Aorta (tissue), 5 donors: Measurements from ENCODE around the gene NMU. TPM values are rescaled to one million over a fixed set of nuclear protein-coding genes. Genes with fewer than 3 reads are reported as not detected.
A peak's percentile ranks its signal among the peaks of the same experiment; 100 is the strongest.
"Not testable (repeated sequence)": the region's sequence is repeated elsewhere in the genome, so short reads cannot be mapped to it uniquely, and the experiment has no call there.

Experiments used
- ATAC-seq: fragments of 200-7000 bp; cut with Tn5 transposase; one replicate; pipeline ENCODE4 v1.9.1; 2022; ENCODE audit warnings: moderate library complexity; ENCODE audit not compliant: low FRiP score
- DNase-seq, 2 donors: peaks; one replicate each; pipeline ENCODE4 v3.0.0-alpha.2; 2020
- H3K27ac ChIP-seq, 2 donors: one replicate each; pipeline ENCODE4 v1.5.1; 2013; ENCODE audit warnings: low read length in 2 of 2, mild to moderate bottlenecking in 2 of 2, moderate library complexity in 2 of 2, control low read depth in 1 of 2, inconsistent platforms in 1 of 2, low read depth in 1 of 2
- H3K27me3 ChIP-seq, 2 donors: one replicate each; pipeline ENCODE4 v1.6.1; 2013; ENCODE audit warnings: control low read depth in 1 of 2, low read length in 1 of 2, mild to moderate bottlenecking in 1 of 2, moderate library complexity in 1 of 2; ENCODE audit not compliant: insufficient read depth in 2 of 2, control insufficient read depth in 1 of 2
- H3K36me3 ChIP-seq, 2 donors: one replicate each; pipeline ENCODE4 v1.6.1; 2013; ENCODE audit warnings: control low read depth in 1 of 2, low read length in 1 of 2, mild to moderate bottlenecking in 1 of 2; ENCODE audit not compliant: insufficient read depth in 2 of 2, control insufficient read depth in 1 of 2
- H3K4me1 ChIP-seq, 2 donors: one replicate each; pipeline ENCODE4 v1.6.1; 2013; ENCODE audit warnings: low read length in 2 of 2, control low read depth in 1 of 2, mild to moderate bottlenecking in 1 of 2, moderate library complexity in 1 of 2; ENCODE audit not compliant: insufficient read depth in 2 of 2, control insufficient read depth in 1 of 2
- H3K4me3 ChIP-seq, 2 donors: one replicate each; pipeline ENCODE4 v1.5.1; 2013; ENCODE audit warnings: low read length in 2 of 2, control low read depth in 1 of 2, mild to moderate bottlenecking in 1 of 2
- H3K9me3 ChIP-seq: one replicate; pipeline ENCODE4 v1.6.1; 2013; ENCODE audit warnings: mild to moderate bottlenecking, low read length; ENCODE audit not compliant: control insufficient read depth
- WGBS, 2 donors: extraction: QIAGEN DNeasy Blood & Tissue Kit; methylation state at CpG; one replicate each; pipeline ENCODE4 v1.1.7; 2013; 5-methylcytosine and 5-hydroxymethylcytosine counted together
- intact Hi-C, 2 donors: fragments of 100-400 bp; cut with DNase I; formaldehyde crosslinking; loops; one replicate each; pipeline versions ENCODE4 v1.14.2 to v1.15.0; 2022
- long read RNA-seq, 2 donors: library from polyadenylated mRNA; unstranded; transcript quantifications; one replicate each; pipeline ENCODE4 v2.0.0, GENCODE V29; 2020 to 2021
- polyA plus RNA-seq, 2 donors: library from polyadenylated mRNA; stranded (reverse); fragments of 200-250 nt; gene quantifications; one replicate each; pipeline ENCODE4 v1.2.3, GENCODE V29; 2013
- total RNA-seq, 2 donors: library from RNA; stranded (reverse); fragmentation: NEBNext Ultra II Directional; extraction: Animal tissue kit (Norgen Biotek cat#: 25700); gene quantifications; one replicate each; pipeline ENCODE4 v1.2.1, GENCODE V29; 2021
- donor health status: healthy with polysubstance abuse.
- donor health status: Bipolar disorder and iron deficiency.
- donor health status: DM: no; HTN: no; CAD: no.
- donor health status: DM: no; HTN: no; CAD: no.
- donor health status: DM: yes; HTN: yes; CAD: no.

The NMU gene, protein sequence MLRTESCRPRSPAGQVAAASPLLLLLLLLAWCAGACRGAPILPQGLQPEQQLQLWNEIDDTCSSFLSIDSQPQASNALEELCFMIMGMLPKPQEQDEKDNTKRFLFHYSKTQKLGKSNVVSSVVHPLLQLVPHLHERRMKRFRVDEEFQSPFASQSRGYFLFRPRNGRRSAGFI
- total RNA-seq (not detected), polyA plus RNA-seq (not detected)
- long read RNA-seq, donor 1, result 0 reads
- long read RNA-seq, donor 2, partial matches to known transcripts, result 0 of 1 reads
- long read RNA-seq, donor 2, other reads (novel, unspliced or antisense), result 1 of 1 reads

DNA sequence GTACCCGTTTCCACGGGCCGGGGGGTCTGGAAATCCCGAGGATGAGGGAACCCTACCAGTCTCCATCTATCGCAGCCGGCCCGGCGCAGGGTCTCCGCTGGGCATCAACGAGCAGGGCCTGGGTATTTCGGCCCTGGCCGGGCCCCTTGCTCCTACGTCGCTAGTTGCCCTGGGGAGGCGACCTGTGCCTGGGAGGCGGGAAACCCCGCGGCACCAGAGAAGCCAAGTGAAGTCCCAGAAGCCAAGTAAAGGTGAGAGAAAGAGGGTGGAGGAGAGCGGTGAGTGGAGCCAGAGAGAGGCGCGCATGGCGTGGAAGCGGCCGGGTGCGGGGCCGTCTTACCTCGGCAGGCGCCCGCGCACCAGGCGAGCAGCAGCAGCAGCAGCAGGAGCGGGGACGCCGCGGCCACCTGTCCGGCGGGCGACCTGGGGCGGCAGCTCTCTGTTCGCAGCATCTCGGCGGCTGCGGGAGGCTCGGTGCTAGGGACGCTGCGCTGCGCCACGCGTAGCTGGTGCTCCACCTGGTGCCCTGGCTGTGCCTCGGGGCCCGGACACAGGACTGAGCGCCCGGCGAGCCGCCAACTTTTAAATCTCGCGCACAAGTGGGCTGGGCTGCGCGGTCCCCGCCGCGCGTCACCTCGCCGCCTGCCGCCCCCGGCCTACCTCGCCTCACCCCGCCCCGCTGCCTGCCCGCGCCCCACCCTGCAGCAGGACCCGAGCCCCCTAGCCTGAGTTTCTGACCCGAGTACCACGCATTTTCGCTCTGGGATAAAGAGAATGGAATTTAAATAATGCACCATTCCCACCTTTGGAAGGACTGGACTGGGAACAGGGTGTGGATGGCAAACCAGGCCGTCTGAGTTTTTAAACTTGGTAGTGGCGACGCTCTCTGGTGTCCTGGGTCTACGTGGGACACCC, at the start of gene NMU:
NMU (minus strand) TSS at position 558 of the 915 bp plus-strand sequence; CDS start at position 452, 106 bp downstream.
- H3K27me3 ChIP-seq, result peaks cover 0 to 4% of the 10 kb centered on the region in 2 donors
- DNase-seq (peak; percentile 50 to 77), ATAC-seq (peak; percentile 65)
- 1 to 2% methylated on average over 58 to 80 of the region's 80 CpGs for WGBS, 2 donors
- H3K4me3 ChIP-seq, result peak within 1 kb of the TSS in 1 of 2 donors; percentile 44
- H3K27ac ChIP-seq, result no peak within 1 kb of the TSS
- intact Hi-C loops, result no loop called here
- no peaks in the 10 kb centered on the region for H3K9me3 ChIP-seq
- H3K4me1 ChIP-seq, result no peaks in the 10 kb centered on the region
- H3K36me3 ChIP-seq, result no peaks in the 10 kb centered on the region

DNA sequence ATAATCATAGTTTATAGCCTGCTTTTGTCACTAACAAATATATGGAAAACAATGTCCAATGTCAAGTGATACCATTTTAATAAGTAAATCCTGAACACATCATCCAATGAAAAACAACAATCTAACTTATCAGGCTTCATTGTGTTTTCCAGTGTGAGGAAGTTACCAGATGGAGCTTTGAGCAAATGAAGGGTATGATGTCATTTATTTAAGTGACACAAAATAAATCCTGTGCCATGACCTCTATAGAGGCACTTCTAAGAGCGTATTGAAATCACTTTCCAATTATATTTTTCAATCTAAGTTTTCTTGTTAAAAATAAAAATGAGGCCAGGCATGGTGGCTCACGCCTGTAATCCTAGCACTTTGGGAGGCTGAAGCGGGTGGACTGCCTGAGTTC, 48.2 kb upstream of the NMU start:
- Histone ChIP-seq H3K4me1 (no peaks in the 10 kb centered on the region), H3K27me3 (no peaks in the 10 kb centered on the region), H3K9me3 (no peaks in the 10 kb centered on the region), H3K4me3 (no peak overlapping the region), H3K27ac (no peak overlapping the region), H3K36me3 (no peaks in the 10 kb centered on the region)
- no peak for ATAC-seq
- intact Hi-C loops, result no loop called here
- DNase-seq, result no peak
- 92 to 93% methylated on average over 3 of the region's 3 CpGs for WGBS, 2 donors

DNA sequence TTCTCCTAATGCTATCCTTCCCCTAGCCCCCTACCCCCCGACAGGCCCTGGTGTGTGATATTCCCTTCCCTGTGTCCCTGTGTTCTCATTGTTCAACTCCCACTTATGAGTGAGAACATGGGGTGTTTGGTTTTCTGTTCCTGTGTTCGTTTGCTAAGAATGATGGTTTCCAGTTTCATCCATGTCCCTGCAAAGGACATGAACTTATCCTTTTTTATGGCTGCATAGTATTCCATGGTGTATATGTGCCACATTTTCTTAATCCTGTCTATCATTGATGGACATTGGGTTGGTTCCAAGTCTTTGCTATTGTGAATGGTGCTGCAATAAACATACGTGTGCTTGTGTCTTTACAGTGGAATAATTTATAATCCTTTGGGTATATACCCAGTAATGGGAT, 46.7 kb upstream of the NMU start:
- WGBS, 2 donors, result 85% methylated on average over 3 of the region's 3 CpGs
- H3K4me1 ChIP-seq, H3K27ac ChIP-seq, H3K9me3 ChIP-seq, intact Hi-C loops, H3K4me3 ChIP-seq, H3K36me3 ChIP-seq, H3K27me3 ChIP-seq, ATAC-seq, DNase-seq: not testable (repeated sequence)

DNA sequence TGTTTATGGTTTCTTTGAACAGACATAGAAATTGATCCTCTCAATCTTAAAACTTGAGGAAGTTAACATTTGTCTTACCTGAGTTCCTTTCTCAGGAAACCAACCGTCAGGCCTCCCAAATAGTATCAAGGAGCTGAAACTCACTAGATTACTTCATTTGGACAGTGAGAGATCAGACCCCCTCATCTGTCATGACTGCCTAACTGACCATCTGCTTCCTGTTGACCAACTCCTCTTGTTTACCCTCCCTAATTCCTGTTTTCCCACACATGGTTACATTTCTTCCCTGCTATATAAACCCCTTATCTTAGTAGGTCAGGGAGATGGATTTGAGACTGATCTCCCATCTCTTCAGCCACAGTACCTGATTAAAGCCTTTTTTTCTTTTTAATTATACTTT, 46.2 kb upstream of the NMU start:
- Histone ChIP-seq H3K9me3 (no peaks in the 10 kb centered on the region), H3K4me3 (no peak overlapping the region), H3K36me3 (no peaks in the 10 kb centered on the region), H3K27me3 (no peaks in the 10 kb centered on the region), H3K27ac (no peak overlapping the region), H3K4me1 (no peaks in the 10 kb centered on the region)
- ATAC-seq, result no peak
- DNase-seq, result no peak
- intact Hi-C loops, result no loop called here
- 59 to 67% methylated on average over 1 of the region's 1 CpG for WGBS, 2 donors

DNA sequence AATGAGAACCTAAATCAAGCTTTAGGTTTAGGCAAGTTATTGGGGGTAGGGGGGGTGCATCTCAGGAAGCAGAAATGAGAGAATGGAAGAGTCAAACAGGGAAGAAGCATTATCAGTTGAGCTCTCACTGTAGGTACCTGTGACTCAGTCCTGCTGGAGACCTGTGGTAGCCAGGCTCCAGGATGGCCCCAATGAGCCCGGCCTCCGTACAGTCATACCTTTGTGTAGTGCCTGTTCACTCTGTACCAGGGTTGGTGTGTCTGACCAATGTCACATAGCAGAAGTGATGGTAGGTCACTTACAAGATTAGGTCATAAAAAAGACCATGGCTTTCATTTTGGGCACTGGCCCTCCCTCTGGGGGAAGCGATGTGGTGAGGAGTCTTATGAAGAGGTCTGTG, 45.3 kb upstream of the NMU start:
- Histone ChIP-seq H3K36me3 (no peaks in the 10 kb centered on the region), H3K9me3 (no peaks in the 10 kb centered on the region), H3K4me3 (no peak overlapping the region), H3K27ac (no peak overlapping the region), H3K4me1 (no peaks in the 10 kb centered on the region), H3K27me3 (no peaks in the 10 kb centered on the region)
- intact Hi-C loops, result no loop called here
- 95 to 98% methylated on average over 3 of the region's 3 CpGs for WGBS, 2 donors
- DNase-seq, result no peak
- ATAC-seq, result no peak

DNA sequence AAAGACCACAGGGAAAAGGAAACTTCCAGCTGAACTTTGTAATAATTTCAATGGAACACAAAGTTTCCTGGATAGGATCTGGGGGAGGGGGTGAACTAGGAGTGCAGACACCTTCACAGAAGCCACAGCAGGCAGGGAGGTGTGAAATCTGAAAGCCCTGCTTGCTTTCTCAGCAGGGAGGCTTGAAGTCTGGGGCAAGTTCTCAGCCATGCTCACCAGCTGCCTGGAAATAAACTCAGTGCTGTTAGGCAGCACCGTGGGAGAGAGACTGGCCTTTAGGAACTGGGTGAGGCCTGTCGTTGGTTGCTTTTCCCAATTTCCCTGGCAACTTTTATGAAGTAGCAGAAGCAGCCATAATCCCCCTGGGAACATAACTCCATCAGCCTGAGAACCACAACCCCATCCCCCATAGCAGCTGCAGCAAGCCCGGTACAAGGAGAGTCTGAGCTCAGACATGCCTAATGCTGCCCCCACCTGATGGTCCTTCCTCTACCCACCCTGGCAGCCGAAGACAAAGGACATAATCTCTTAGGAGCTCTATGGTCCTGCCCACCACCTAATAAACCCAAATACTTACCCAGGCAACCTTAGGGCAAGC, 39.2 kb upstream of the NMU start:
- Histone ChIP-seq H3K36me3 (no peaks in the 10 kb centered on the region), H3K4me3 (no peak overlapping the region), H3K9me3 (peaks cover 2% of the 10 kb centered on the region), H3K4me1 (no peaks in the 10 kb centered on the region), H3K27me3 (no peaks in the 10 kb centered on the region), H3K27ac (no peak overlapping the region)
- WGBS, 2 donors, result 19 to 24% methylated on average over 4 of the region's 4 CpGs
- intact Hi-C loops, result no loop called here
- DNase-seq (no peak), ATAC-seq (no peak)

DNA sequence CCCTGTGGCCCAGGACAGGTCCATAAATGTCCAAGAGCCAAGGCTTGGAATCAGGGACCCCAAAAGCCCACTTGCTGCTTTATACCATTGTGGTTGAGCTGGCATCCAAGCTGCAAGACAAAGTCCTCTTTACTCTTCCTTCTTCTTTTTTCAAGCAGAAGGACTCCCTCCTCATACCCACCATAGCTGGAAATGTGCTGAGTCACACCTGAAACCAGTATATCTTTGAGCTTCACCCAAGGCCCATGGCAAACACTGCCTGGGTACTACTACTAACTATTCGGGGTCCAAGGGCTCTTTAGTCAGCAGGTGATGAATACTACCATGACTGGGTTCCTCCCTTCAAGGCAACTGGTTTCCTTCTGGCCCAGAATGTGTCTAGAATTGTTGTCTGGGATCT, 37.3 kb upstream of the NMU start:
- H3K36me3 ChIP-seq, result no peaks in the 10 kb centered on the region
- ATAC-seq (no peak), DNase-seq (no peak)
- no peak overlapping the region for H3K4me3 ChIP-seq
- no peak overlapping the region for H3K27ac ChIP-seq
- no peaks in the 10 kb centered on the region for H3K27me3 ChIP-seq
- intact Hi-C loops, result no loop called here
- H3K9me3 ChIP-seq, result peaks cover 2% of the 10 kb centered on the region
- WGBS, 2 donors, result 86 to 91% methylated on average over 1 of the region's 1 CpG
- no peaks in the 10 kb centered on the region for H3K4me1 ChIP-seq

DNA sequence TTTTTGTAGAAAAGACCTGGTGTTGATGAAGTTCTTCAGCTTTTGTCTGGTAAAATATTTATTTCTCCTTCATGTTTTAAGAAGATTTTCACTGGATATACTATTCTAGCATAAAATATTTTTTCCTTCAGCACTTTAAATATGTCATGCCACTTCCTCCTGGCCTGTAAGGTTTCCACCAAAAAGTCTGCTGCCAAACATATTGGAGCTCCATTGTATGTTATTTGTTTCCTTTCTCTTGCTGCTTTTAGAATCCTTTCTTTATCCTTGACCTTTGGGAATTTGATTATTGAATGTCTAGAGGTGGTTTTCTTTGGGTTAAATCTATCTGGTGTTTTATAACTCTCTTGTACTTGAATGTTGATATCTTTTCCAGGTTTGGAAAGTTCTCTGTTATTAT, 35.6 kb upstream of the NMU start:
- Histone ChIP-seq H3K27ac (no peak overlapping the region), H3K27me3 (no peaks in the 10 kb centered on the region), H3K36me3 (no peaks in the 10 kb centered on the region), H3K9me3 (peaks cover 2% of the 10 kb centered on the region), H3K4me1 (no peaks in the 10 kb centered on the region), H3K4me3 (no peak overlapping the region)
- DNase-seq, result no peak
- intact Hi-C loops, result no loop called here
- ATAC-seq, result no peak
